GM21367 (cell line): Measurements from ENCODE around the gene PYM1.

Experiments
- ATAC-seq: cut with Tn5 transposase; IDR thresholded peaks from one replicate; pipeline ENCODE4 v1.9.1; 2021; ENCODE audit not compliant: unreplicated experiment

PYM1 gene

DNA sequence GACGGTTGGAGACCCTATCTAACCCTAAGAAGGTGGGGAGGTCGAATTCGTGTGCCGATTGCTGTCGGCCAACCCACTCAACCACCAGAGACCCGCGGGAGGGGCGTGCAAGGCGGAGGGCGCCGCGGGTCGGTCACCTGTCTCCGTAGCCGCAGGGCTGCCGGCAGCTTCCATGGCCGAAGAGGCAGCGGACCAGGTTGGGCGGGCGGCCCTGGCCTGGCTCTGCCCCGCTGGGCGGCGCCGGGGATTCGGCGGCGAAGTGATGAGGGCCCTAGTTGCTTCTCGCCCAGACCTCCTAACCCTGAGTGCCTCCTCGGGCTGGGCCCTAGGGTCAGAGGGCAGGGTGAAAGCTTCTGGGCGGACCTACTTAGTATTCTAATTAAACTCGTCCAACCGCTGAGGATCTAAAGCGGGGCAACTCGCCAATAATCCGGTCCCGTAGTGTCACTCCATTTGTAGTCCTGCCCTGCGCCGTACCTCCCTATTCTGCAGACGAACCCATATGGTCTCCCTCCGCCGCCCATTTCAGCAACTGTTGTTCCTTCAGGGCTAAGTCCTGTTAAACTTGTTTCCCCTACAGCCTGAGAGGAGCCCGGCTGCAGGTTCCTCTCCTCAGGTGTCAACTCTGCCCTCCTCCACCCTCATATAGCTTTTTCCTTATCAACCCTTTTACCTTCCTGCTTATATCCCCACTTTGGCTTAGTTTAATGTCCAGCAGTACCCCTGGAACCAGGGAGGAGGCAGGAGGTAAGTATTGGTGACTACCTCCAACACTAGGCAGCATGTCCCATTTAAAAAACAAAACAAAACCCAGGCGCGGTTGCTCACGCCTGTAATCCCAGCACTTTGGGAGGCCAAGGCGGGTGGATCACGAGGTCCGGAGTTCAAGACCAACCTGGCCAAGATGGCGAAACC, at the start of gene PYM1:
TSS of gene PYM1 (minus strand) at position 307 of the 915 bp plus-strand sequence. CDS start at position 174, 133 bp downstream.
- peak; percentile 31 for ATAC-seq

- ATAC-seq: peak; percentile 7
These were observed 46.6 kb upstream of the PYM1 start for GRCh38 chr12:55974308-55974730.

DNA sequence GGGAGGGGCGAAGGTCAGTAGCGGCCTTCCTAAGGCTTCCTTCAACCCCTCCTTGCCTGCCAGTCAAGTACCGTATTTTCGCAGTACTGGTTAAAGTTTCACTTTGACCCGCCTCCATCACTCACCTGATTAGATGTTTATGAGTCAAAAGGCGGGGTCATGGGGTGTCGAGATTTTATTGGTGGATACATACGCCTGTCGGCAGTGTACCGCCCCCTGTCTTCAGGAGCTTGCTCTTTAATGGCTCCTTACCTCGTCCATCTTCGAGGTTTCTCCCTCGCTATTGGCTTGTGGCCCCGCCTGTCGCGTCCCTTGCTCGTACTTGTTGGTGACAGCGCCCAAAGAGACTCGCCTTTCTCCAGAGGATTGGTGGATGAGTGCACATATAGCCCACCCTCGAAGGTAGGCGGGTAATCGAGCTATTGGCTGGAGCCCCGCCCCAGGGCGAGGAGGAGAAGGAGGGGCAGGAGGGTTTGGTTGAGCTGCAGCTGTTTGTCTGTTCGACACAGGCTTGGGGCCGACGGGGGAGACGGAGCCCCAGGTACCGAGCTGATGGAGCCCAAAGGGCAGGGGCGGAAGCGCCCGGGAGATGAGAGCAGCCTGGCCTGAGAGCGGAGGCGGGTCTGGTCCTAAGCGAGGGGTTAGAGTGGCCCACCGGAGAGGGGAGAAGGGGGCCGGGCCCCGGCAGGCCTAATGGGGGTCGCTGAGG, 46.1 kb upstream of the PYM1 start, which contains the start of gene RAB5B:
TSS of gene RAB5B (plus strand) at position 480 of the 709 bp plus-strand sequence. CDS start 12,883 bp downstream, outside the sequence.
- ATAC-seq: peak; percentile 90

GRCh38 chr12:55972911-55973598, 45.4 kb upstream of the PYM1 start:
- ATAC-seq: no peak

DNA sequence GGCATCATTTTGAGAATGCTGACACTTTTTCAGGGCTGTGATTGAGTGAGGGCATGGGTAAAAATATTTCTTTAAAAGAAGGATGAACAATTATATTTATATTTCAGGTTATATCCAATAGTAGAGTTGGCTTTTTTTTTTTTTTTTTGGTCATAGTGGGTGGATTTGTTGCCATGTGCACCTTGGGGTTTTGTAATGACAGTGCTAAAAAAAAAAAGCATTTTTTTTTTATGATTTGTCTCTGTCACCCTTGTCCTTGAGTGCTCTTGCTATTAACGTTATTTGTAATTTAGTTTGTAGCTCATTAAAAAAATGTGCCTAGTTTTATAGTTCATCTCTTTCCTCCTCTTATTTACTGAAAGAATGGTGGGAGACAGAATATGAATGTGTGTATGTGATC, 44.8 kb upstream of the PYM1 start:
- ATAC-seq: no peak

DNA sequence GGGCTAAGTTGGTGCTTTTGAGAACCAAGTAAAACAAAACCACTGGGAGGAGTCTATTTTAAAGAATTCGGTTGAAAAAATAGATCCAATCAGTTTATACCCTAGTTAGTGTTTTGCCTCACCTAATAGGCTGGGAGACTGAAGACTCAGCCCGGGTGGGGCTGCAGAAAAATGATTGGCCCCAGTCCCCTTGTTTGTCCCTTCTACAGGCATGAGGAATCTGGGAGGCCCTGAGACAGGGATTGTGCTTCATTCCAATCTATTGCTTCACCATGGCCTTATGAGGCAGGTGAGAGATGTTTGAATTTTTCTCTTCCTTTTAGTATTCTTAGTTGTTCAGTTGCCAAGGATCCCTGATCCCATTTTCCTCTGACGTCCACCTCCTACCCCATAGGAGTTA, 44.3 kb upstream of the PYM1 start:
- ATAC-seq: no peak

DNA sequence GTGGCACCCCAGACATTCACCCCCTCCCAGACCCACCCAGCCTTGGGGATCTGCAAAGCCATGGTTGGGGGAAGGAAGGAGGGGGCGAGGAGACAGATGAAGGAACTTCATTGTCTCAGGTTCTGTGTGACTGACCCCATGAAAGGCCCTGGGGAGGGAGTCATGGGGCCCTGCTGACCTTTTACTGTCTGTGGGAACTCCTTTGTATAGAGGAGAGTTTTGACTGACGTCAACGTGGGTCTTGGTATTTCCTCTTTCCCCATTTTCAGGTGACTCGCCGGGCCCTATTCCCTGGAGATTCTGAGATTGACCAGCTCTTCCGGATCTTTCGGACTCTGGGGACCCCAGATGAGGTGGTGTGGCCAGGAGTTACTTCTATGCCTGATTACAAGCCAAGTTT, 43.1 kb upstream of the PYM1 start:
- no peak for ATAC-seq

GRCh38 chr12:55969356-55969755, 41.7 kb upstream of the PYM1 start:
- no peak for ATAC-seq

GRCh38 chr12:55966408-55967281, 39.0 kb upstream of the PYM1 start, which contains the start of gene CDK2:
Gene CDK2, plus strand, starts transcription at chr12:55966830. Its CDS starts 179 bp downstream, at chr12:55967009.
- ATAC-seq: peak; percentile 88

DNA sequence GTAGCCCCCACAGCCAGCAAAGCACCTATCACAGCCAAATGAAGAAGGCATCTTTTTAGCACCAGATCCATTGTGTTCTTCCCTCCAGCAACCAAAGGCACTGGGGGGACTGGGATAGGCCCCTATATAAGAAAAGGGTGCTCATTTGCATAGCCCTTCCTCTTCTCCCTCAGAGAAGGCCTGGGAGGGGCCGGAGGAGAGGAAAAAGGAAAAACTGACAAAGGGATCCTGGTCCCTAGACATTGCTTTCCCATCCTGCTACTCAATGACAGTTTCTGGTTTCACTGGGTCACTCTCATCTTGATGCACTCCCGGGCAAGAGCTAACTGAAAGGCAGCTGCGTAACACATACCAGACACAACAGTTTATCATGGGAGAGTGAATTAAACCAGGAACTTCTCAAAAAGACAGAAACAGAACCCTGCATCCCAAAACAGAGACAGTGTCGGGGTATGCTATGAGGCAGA, 38.3 kb upstream of the PYM1 start, which contains the start of gene PMEL:
TSS of gene PMEL (minus strand) at position 102 of the 467 bp plus-strand sequence. CDS start at position 71, 31 bp downstream.
- ATAC-seq: no peak

GRCh38 chr12:55965240-55965639, 37.5 kb upstream of the PYM1 start:
- no peak for ATAC-seq

- ATAC-seq: no peak
These were observed 36.1 kb upstream of the PYM1 start for GRCh38 chr12:55963760-55964159.

DNA sequence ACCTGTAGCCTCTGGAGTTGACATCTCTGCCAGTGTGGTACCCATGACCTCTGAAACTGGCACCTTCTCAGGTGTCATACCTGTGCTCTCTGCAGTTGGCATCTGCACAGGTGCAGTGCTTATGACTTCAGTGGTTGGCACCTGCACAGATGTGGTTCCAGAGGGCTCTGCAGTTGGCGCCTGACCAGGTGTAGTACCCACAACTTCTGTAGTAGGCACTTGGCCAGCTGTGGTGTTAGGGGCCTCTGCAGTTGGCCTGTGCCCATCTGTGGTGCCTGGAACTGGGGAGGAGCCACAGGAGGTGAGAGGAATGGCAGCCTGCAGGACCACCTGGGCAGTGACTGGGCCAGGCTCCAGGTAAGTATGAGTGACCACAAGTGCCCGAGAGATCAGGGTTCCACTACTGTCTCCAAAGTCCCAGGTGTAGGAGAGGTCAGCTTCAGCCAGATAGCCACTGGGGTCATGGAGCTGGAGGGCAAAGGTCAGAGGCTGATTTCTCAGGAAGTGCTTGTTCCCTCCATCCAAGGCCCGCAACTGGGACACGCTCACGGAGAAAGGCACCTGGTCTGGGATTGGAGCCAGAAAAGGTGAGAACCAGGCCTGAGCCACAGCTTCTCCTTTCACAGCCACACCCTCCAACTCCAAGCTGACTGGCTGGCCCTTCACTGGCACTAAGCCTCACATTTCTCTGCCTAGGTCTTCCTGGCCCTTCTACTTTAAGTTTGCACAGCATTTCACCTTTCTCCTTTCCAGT, 29.6 kb upstream of the PYM1 start:
- ATAC-seq: no peak

DNA sequence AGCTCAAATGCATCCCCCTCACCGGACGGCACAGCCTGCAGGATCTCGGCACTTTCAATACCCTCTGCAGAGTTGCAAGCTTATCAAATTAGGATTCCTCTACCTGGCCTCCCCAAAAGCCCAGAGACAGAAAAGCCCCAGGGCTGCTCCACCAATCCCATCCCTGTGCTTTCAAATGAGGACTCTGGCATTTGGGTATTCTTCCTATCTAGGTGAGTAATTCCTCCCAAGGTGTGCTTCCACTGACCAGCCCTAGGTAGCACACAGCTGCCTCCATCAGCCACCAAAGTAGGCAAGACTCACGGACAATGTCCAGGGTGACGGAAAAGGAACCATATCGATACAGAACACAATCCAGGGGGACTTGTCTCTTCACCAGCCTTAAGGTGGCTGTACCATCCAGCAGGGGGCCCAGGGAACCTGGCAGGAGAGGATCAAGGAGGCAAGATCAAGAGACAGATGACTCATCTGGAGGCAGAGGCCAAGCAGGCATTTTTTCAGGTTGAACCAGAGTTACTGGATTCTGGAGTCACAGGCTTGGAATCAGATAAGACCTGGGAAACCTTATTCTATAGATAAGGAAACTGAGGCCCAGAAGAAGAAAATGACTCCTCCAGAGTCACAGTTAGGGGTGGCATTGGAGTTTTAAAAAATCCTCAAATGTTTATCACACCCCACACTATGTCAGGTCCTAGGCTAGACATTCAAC, 28.3 kb upstream of the PYM1 start:
- no peak for ATAC-seq

GRCh38 chr12:55955344-55955743, 27.6 kb upstream of the PYM1 start:
- no peak for ATAC-seq

DNA sequence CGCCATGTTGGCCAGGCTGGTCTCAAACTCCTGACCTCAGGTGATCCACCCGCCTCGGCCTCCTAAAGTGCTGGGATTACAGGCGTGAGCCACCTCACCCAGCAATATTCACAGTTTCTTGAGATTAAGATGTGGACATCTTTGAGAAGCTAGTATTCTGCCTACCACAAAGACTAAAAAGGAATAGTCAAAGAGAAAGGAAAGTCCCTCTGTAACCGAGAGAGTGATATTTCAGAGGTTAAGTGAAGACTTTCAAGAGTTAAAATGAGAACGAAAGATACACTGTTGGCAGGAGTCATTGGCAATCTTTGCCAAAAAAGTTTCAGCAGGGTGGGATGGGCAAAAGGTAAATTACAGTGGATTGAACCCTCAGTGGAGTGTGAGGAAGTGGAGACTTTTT, 18.9 kb upstream of the PYM1 start:
- ATAC-seq: no peak

GRCh38 chr12:55942577-55943136, 15.0 kb upstream of the PYM1 start:
- no peak for ATAC-seq

DNA sequence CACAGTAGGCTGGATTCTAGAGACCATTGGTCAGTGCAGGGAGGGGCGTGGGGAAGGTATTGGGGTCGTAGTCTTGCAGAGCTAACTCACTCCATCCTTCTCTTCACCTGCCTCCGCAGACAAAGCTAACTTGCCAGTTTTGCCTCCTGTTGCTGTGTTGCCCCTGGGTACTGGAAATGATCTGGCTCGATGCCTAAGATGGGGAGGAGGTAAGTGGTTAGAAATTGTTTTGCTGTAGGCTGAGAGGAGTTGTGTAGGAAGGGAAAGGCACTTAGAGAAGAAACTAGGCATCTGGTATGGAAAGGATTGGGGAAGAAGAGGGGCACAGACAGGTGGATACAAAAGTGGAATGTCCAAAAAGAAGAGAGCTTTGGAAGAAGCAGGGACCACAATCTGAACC, 14.4 kb upstream of the PYM1 start:
- ATAC-seq: no peak
